ACC112 (cell line): ENCODE results near the gene GRM1.

Experiments
- H2AFZ ChIP-seq: fragments of 200-600 bp; sonication (generic); one replicate; pipeline ENCODE4 v1.6.0; 2017; ENCODE audit warnings: antibody characterized with exemption, low read length; ENCODE audit not compliant: unreplicated experiment
- H3K27ac ChIP-seq: fragments of 200-600 bp; sonication (generic); 2 replicates; pipeline ENCODE4 v1.5.1; 2014; ENCODE audit warnings: low read depth, mild to moderate bottlenecking, antibody characterized with exemption, low read length, moderate library complexity
- H3K27me3 ChIP-seq: fragments of 200-600 bp; sonication (generic); 2 replicates; pipeline ENCODE4 v1.6.1; 2014; ENCODE audit warnings: mild to moderate bottlenecking, antibody characterized with exemption, low read length, moderate library complexity, mixed read lengths; ENCODE audit not compliant: insufficient read depth
- H3K36me3 ChIP-seq: fragments of 200-600 bp; sonication (generic); 2 replicates; pipeline ENCODE4 v1.6.1; 2016; ENCODE audit warnings: mild to moderate bottlenecking, antibody characterized with exemption, low read length, moderate library complexity, mixed read lengths; ENCODE audit not compliant: insufficient read depth
- H3K4me1 ChIP-seq: fragments of 200-600 bp; sonication (generic); one replicate; pipeline ENCODE4 v1.6.1; 2016; ENCODE audit warnings: low read length, mixed read lengths; ENCODE audit not compliant: insufficient read depth, unreplicated experiment, control insufficient read depth
- H3K4me3 ChIP-seq: fragments of 200-600 bp; sonication (generic); 2 replicates; pipeline ENCODE4 v1.5.1; 2014; ENCODE audit warnings: mild to moderate bottlenecking, low read depth, low read length
- H3K79me2 ChIP-seq: fragments of 200-600 bp; sonication (generic); one replicate; pipeline ENCODE4 v1.6.0; 2016; ENCODE audit warnings: low read length; ENCODE audit not compliant: control insufficient read depth, unreplicated experiment, insufficient read depth

Gene GRM1

GRCh38 chr6:146341493-146342230 is 312.8 kb downstream of the GRM1 start:
- H3K4me1 ChIP-seq, result peaks cover 9% of the 10 kb centered on the region
- no peak overlapping the region for H2AFZ ChIP-seq
- no peaks in the 10 kb centered on the region for H3K79me2 ChIP-seq
- no peaks in the 10 kb centered on the region for H3K36me3 ChIP-seq
- H3K4me3 ChIP-seq, result no peak overlapping the region
- H3K27me3 ChIP-seq, result no peaks in the 10 kb centered on the region
- no peak overlapping the region for H3K27ac ChIP-seq

GRCh38 chr6:146345598-146345997 is 316.7 kb downstream of the GRM1 start:
- Histone ChIP-seq H3K36me3 (no peaks in the 10 kb centered on the region), H3K27ac (no peak overlapping the region), H2AFZ (no peak overlapping the region)

GRCh38 chr6:146347090-146347489 is 318.2 kb downstream of the GRM1 start:
- no peak overlapping the region for H2AFZ ChIP-seq
- no peaks in the 10 kb centered on the region for H3K27me3 ChIP-seq
- H3K27ac ChIP-seq, result no peak overlapping the region
- H3K4me3 ChIP-seq, result no peak overlapping the region
- no peaks in the 10 kb centered on the region for H3K79me2 ChIP-seq
- no peaks in the 10 kb centered on the region for H3K36me3 ChIP-seq
- no peaks in the 10 kb centered on the region for H3K4me1 ChIP-seq

More at GRCh38 chr6:146345598-146345997, 316.7 kb downstream of the GRM1 start:
- no peak overlapping the region for H3K4me3 ChIP-seq
- no peaks in the 10 kb centered on the region for H3K79me2 ChIP-seq
- H3K4me1 ChIP-seq, result no peaks in the 10 kb centered on the region
- no peaks in the 10 kb centered on the region for H3K27me3 ChIP-seq

- Histone ChIP-seq H3K79me2 (no peaks in the 10 kb centered on the region), H2AFZ (no peak overlapping the region), H3K4me1 (no peaks in the 10 kb centered on the region), H3K36me3 (no peaks in the 10 kb centered on the region), H3K4me3 (no peak overlapping the region), H3K27ac (no peak overlapping the region), H3K27me3 (no peaks in the 10 kb centered on the region)
Measured at GRCh38 chr6:146347690-146348089, 318.8 kb downstream of the GRM1 start.

GRCh38 chr6:146351018-146351417 is 322.2 kb downstream of the GRM1 start:
- Histone ChIP-seq H2AFZ (no peak overlapping the region), H3K36me3 (no peaks in the 10 kb centered on the region), H3K79me2 (no peaks in the 10 kb centered on the region), H3K27me3 (no peaks in the 10 kb centered on the region), H3K4me1 (peaks cover 5% of the 10 kb centered on the region), H3K27ac (no peak overlapping the region), H3K4me3 (no peak overlapping the region)

- Histone ChIP-seq H3K27me3 (no peaks in the 10 kb centered on the region), H3K4me1 (peaks cover 11% of the 10 kb centered on the region), H2AFZ (no peak overlapping the region), H3K79me2 (no peaks in the 10 kb centered on the region), H3K27ac (no peak overlapping the region), H3K36me3 (no peaks in the 10 kb centered on the region), H3K4me3 (no peak overlapping the region)
Measured at GRCh38 chr6:146352163-146352562, 323.3 kb downstream of the GRM1 start.

GRCh38 chr6:146354451-146354850 is 325.6 kb downstream of the GRM1 start:
- Histone ChIP-seq H3K27ac (no peak overlapping the region), H3K4me3 (no peak overlapping the region), H2AFZ (no peak overlapping the region), H3K27me3 (no peaks in the 10 kb centered on the region), H3K79me2 (no peaks in the 10 kb centered on the region), H3K4me1 (peaks cover 30% of the 10 kb centered on the region), H3K36me3 (no peaks in the 10 kb centered on the region)

GRCh38 chr6:146355521-146356100 is 326.7 kb downstream of the GRM1 start:
- Histone ChIP-seq H3K36me3 (no peaks in the 10 kb centered on the region), H3K4me3 (no peak overlapping the region), H3K79me2 (no peaks in the 10 kb centered on the region), H3K4me1 (peaks cover 34% of the 10 kb centered on the region), H3K27ac (no peak overlapping the region), H3K27me3 (no peaks in the 10 kb centered on the region), H2AFZ (peak overlapping the region; percentile 20)

- H3K4me3 ChIP-seq, result peak overlapping the region; percentile 62
- H3K4me1 ChIP-seq, result peaks cover 49% of the 10 kb centered on the region
- peak overlapping the region; percentile 99 for H3K27ac ChIP-seq
Measured at GRCh38 chr6:146357578-146358430, 328.9 kb downstream of the GRM1 start.

GRCh38 chr6:146358431-146359046 is 329.7 kb downstream of the GRM1 start:
- no peaks in the 10 kb centered on the region for H3K79me2 ChIP-seq
- no peaks in the 10 kb centered on the region for H3K36me3 ChIP-seq
- H3K27ac ChIP-seq, result peak overlapping the region; percentile 99
- peaks cover 49% of the 10 kb centered on the region for H3K4me1 ChIP-seq
- no peaks in the 10 kb centered on the region for H3K27me3 ChIP-seq
- peak overlapping the region; percentile 58 for H2AFZ ChIP-seq
- H3K4me3 ChIP-seq, result peak overlapping the region; percentile 62

More at GRCh38 chr6:146357578-146358430, 328.9 kb downstream of the GRM1 start:
- H3K79me2 ChIP-seq, result no peaks in the 10 kb centered on the region
- no peaks in the 10 kb centered on the region for H3K36me3 ChIP-seq
- peak overlapping the region; percentile 58 for H2AFZ ChIP-seq
- H3K27me3 ChIP-seq, result no peaks in the 10 kb centered on the region
